K562 (cell line): ENCODE data around the gene STK33. TPM values are rescaled to one million over a fixed set of nuclear protein-coding genes. Genes with fewer than 3 reads are reported as not detected.
"Not testable (repeated sequence)": the region's sequence is repeated elsewhere in the genome, so short reads cannot be mapped to it uniquely, and the experiment has no call there.

Source experiments
- ATAC-seq: fragments of 200-7000 bp; cut with Tn5 transposase; 3 replicates; pipeline ENCODE4 v1.9.1; 2020; ENCODE audit warnings: moderate library complexity
- BruUV-seq: library from RNA; stranded (reverse); fragments of 400-500 nt; replicated peaks from 2 replicates; lab custom pipeline; 2021; lab: Mats Ljungman, UMichigan
- CTCF ChIA-PET: fragments of 300-600 bp; formaldehyde crosslinking; extraction: SDS; loops from one replicate; lab custom pipeline; 2021; ENCODE audit warnings: low intra/inter-chr PET ratio; lab: Yijun Ruan, JAX
- POLR2A ChIA-PET: fragments of 300-600, 350-650 bp; sonication (Branson Sonifier 250); formaldehyde crosslinking; extraction: SDS; loops from one replicate; lab custom pipeline; 2021; ENCODE audit warnings: antibody characterized with exemption, inconsistent platforms; lab: Yijun Ruan, JAX
- DNase-seq, 4 experiments: peaks; one replicate each; pipeline versions ENCODE4 v3.0.0 to v3.0.0-alpha.2; 2011 to 2018; ENCODE audit warnings: low spot score in 3 of 4, mixed read lengths in 3 of 4; ENCODE audit errors: extremely low read depth in 1 of 4
- FAIRE-seq: peaks from 2 replicates; lab custom pipeline; 2011; peaks lifted over from hg19 to GRCh38; lab: Jason Lieb, UNC
- H2AFZ ChIP-seq: 2 replicates; pipeline ENCODE4 v1.6.0; 2011; ENCODE audit warnings: low read depth, low read length, control low read depth, inconsistent platforms
- H3K27ac ChIP-seq: fragments of 200-600 bp; 3 replicates; pipeline ENCODE4 v1.8.0; 2011; ENCODE audit warnings: low read depth, mild to moderate bottlenecking, control low read depth, inconsistent platforms, low read length, moderate library complexity, mixed read lengths; ENCODE audit errors: extremely low read depth
- H3K27me3 ChIP-seq, 2 experiments: fragments of 300-600 bp in 1 of 2; 2 replicates in 1 of 2; 3 replicates in 1 of 2; pipeline versions ENCODE4 v1.6.0 to v1.8.0; 2011; ENCODE audit warnings: inconsistent platforms in 2 of 2, low read length in 2 of 2, mild to moderate bottlenecking in 1 of 2, mixed read lengths in 1 of 2, moderate library complexity in 1 of 2; ENCODE audit not compliant: control insufficient read depth in 2 of 2, insufficient read depth in 2 of 2
- H3K36me3 ChIP-seq: fragments of 300-600 bp; 3 replicates; pipeline ENCODE4 v1.8.0; 2011; ENCODE audit warnings: mild to moderate bottlenecking, low read length, inconsistent platforms; ENCODE audit not compliant: control insufficient read depth, insufficient read depth
- H3K4me1 ChIP-seq, 2 experiments: fragments of 200-600 bp in 1 of 2; replicated peaks in 1 of 2; 2 replicates in 1 of 2; 3 replicates in 1 of 2; pipeline versions ENCODE4 v1.5.1 to v1.8.0; 2011; ENCODE audit warnings: inconsistent platforms in 2 of 2, low read length in 2 of 2, mild to moderate bottlenecking in 1 of 2, mixed read lengths in 1 of 2, moderate library complexity in 1 of 2; ENCODE audit not compliant: control insufficient read depth in 2 of 2, insufficient read depth in 2 of 2
- H3K4me2 ChIP-seq: 2 replicates; pipeline ENCODE4 v1.6.1; 2011; ENCODE audit warnings: low read length, control low read depth, inconsistent platforms, mixed read lengths; ENCODE audit not compliant: insufficient read depth
- H3K4me3 ChIP-seq: fragments of 200-600 bp; sonication (generic), shearing (Covaris generic); 2 replicates; pipeline ENCODE4 v1.5.1; 2016; ENCODE audit warnings: control low read depth, inconsistent platforms
- H3K79me2 ChIP-seq: fragments of 200-600 bp; 3 replicates; pipeline ENCODE4 v1.8.0; 2011; ENCODE audit warnings: low read length, inconsistent platforms; ENCODE audit not compliant: control insufficient read depth, insufficient read depth
- H3K9ac ChIP-seq, 2 experiments: 2 replicates each; pipeline versions ENCODE4 v1.6.0 to v1.6.1; 2011; ENCODE audit warnings: low read depth in 2 of 2, low read length in 2 of 2, control low read depth in 1 of 2, inconsistent platforms in 1 of 2, mild to moderate bottlenecking in 1 of 2, mixed read lengths in 1 of 2; ENCODE audit not compliant: insufficient read depth in 1 of 2
- H3K9me1 ChIP-seq: one replicate; pipeline ENCODE4 v1.6.0; 2011; ENCODE audit warnings: inconsistent platforms, mild to moderate bottlenecking, low read length, moderate library complexity; ENCODE audit not compliant: control insufficient read depth, insufficient read depth
- H3K9me3 ChIP-seq: replicated peaks from 2 replicates; pipeline ENCODE4 v1.5.1; 2011; ENCODE audit warnings: low read depth, low read length, inconsistent platforms; ENCODE audit not compliant: control insufficient read depth, insufficient read depth
- H4K20me1 ChIP-seq: replicated peaks from 2 replicates; pipeline ENCODE4 v1.6.1; 2011; ENCODE audit warnings: low read length, inconsistent platforms, mixed read lengths; ENCODE audit not compliant: control insufficient read depth, insufficient read depth
- ZNF707 ChIP-seq: fragments of 250-450 bp; sonication (Bioruptor Pico); conservative IDR thresholded peaks from 2 replicates; pipeline ENCODE4 v1.8.0; 2022; ENCODE audit warnings: inconsistent platforms, mild to moderate bottlenecking, moderate library complexity
- WGBS: fragments of 100-300 bp; shearing (Covaris generic); methylation state at CpG from one replicate; pipeline ENCODE4 v1.1.6; 2016; ENCODE audit warnings: low coverage, mixed read lengths; ENCODE audit not compliant: insufficient coverage; ENCODE audit errors: missing lambda C conversion rate; 5-methylcytosine and 5-hydroxymethylcytosine counted together
- in situ Hi-C: fragments of 300-500 bp; cut with MboI; formaldehyde crosslinking; loops from 4 replicates; pipeline ENCODE4 v1.15.0; 2018; ENCODE audit warnings: inconsistent platforms, mixed read lengths
- intact Hi-C: fragments of 100-400 bp; cut with micrococcal nuclease; formaldehyde crosslinking; loops from 2 replicates; pipeline ENCODE4 v1.14.2; 2022
- polyA plus RNA-seq, 8 experiments: library from polyadenylated mRNA; depleted of rRNA in 4 of 8; stranded (reverse) in 5 of 8; unstranded in 3 of 8; fragments of >200 nt; fragmentation: Nextera tagmentation in 2 of 8; fragmentation: Illumina TruSeq in 1 of 8; extraction: Ambion mirVana in 2 of 8; extraction: Trizol in 1 of 8; gene quantifications; 2 replicates each; pipeline versions ENCODE4 v1.2.1 to v1.2.3, GENCODE V29; 2011 to 2014; ENCODE audit warnings: inconsistent platforms in 1 of 8, missing spikeins in 1 of 8
- total RNA-seq, 7 experiments: library from RNA; depleted of rRNA in 6 of 7; stranded (reverse); fragments of >200 nt in 6 of 7; fragmentation: Illumina TruSeq in 2 of 7; extraction: Trizol in 2 of 7; gene quantifications; 2 replicates each; pipeline versions ENCODE4 v1.2.1 to v1.2.3, GENCODE V29; 2011 to 2021; ENCODE audit warnings: low replicate concordance in 1 of 7

STK33 gene
- total and polyA plus RNA-seq, 9 of the 15 experiments (the other 6 are each of a cell fraction or from before 2014, with no cell fraction given) = not detected

- ATAC-seq, POLR2A ChIA-PET, DNase-seq, H3K4me1 ChIP-seq, BruUV-seq, in situ Hi-C loops, FAIRE-seq, CTCF ChIA-PET, H3K9ac ChIP-seq, H3K4me2 ChIP-seq, intact Hi-C loops, H3K27ac ChIP-seq, H4K20me1 ChIP-seq, H3K9me3 ChIP-seq, H3K27me3 ChIP-seq, H2AFZ ChIP-seq, H3K4me3 ChIP-seq, H3K36me3 ChIP-seq, H3K79me2 ChIP-seq, H3K9me1 ChIP-seq: not testable (repeated sequence)
- peak; percentile 89 for TF ChIP-seq ZNF707 (CRISPR knock-in tag)
- 0% methylated on average over 5 of the region's 5 CpGs for WGBS
Measured at GRCh38 chr11:8467806-8468205, 126.2 kb downstream of the STK33 start.

GRCh38 chr11:8467356-8467755 lies 126.7 kb downstream of the STK33 start:
- intact Hi-C loops, H3K79me2 ChIP-seq, H3K4me1 ChIP-seq, POLR2A ChIA-PET, H3K4me3 ChIP-seq, H3K9ac ChIP-seq, H3K27me3 ChIP-seq, H3K27ac ChIP-seq, in situ Hi-C loops, CTCF ChIA-PET, H2AFZ ChIP-seq, H4K20me1 ChIP-seq, FAIRE-seq, H3K36me3 ChIP-seq, H3K9me1 ChIP-seq, ATAC-seq, BruUV-seq, H3K9me3 ChIP-seq, H3K4me2 ChIP-seq, DNase-seq: not testable (repeated sequence)
- WGBS = 2% methylated on average over 4 of the region's 4 CpGs

GRCh38 chr11:8466884-8467283 lies 127.1 kb downstream of the STK33 start:
- H3K4me1 ChIP-seq, H3K4me3 ChIP-seq, H3K79me2 ChIP-seq, BruUV-seq, intact Hi-C loops, H2AFZ ChIP-seq, FAIRE-seq, in situ Hi-C loops, H3K4me2 ChIP-seq, H3K9me3 ChIP-seq, ATAC-seq, H3K9ac ChIP-seq, H3K9me1 ChIP-seq, H3K36me3 ChIP-seq, DNase-seq, CTCF ChIA-PET, POLR2A ChIA-PET, H4K20me1 ChIP-seq, H3K27me3 ChIP-seq, H3K27ac ChIP-seq: not testable (repeated sequence)
- 2% methylated on average over 3 of the region's 3 CpGs for WGBS
